GM18517 (cell line): ENCODE results near the gene SEZ6.

Experiments
- ATAC-seq: cut with Tn5 transposase; IDR thresholded peaks from one replicate; pipeline ENCODE4 v1.9.1; 2021; ENCODE audit warnings: mild to moderate bottlenecking, moderate library complexity; ENCODE audit not compliant: unreplicated experiment

The SEZ6 gene

DNA sequence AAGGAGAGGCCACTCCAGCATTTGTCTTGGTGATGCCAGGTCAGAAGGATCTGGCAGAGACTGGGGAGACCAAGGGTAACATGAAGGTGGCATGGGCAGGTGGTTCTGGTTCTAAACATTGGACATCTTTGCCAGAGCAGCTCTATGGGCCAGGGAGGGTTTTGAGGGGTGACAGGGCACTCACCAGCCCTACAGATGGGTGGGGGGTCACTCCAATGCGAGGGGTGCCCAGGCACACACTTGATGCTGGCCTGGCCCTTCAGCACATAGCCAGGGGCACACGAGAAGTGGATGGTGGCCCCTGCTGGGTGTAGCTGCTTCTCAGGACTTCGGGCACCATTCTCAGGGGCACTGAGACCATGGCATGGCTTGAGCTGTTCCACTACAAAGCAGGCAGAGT is 49.0 kb downstream of the SEZ6 start:
- no peak for ATAC-seq

DNA sequence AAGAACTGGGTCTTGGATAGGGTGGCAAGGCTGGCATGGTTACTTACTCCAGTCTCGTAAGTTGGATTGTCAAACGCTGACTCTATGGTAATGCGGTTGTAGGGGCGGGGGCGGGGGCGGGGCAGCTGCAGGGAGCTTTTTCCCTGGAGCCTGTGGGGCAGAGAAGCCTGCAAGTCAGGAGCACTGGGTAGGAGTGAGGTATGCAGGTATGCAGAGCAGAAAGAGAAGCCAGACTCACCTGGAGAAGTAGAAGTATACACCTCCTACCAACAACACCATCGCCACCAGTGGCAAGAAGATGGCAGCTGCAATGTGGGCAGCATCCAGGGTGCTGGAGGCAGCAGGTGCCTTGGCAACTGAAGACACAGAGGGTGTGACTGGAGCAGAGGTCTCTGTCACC is 49.7 kb downstream of the SEZ6 start:
- no peak for ATAC-seq

DNA sequence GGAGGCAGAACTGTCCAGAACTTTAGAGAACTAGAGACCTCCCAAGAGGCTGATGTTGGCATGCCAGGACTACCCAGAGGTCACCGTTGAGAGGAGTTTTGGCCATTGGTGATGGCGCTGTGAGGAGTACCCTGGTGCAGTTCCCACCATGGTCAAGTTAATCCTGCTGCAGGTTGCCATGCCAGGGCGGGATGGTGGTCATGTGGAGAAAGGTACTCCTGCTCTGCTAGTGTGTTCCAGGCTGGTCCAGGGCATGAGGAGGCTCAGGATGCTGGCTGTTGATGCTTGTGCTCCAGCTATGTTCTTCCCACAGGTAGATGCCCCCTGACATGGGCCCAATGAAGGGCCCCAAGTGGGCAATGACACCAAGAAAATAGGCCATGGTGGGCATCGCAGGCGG is 50.4 kb downstream of the SEZ6 start:
- ATAC-seq: no peak

DNA sequence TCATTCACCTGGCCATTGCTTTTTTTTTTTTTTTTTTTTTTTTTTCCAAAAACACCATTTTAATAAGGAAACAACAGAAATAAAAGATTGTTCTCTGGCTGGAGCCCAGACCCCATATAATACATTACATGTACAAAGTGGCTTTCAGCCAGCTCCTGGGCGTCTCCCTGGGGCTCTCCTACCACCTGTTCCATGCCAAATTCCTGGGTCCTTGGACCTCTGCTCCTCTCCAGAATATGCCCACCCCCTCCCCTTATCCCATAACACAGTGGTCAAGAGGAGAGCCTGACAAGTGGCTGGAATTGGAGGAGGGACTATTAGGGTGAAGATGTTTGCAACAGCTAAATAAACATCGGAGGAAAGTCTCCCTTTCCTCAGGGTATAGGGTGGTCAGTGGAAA is 50.9 kb downstream of the SEZ6 start:
- no peak for ATAC-seq

DNA sequence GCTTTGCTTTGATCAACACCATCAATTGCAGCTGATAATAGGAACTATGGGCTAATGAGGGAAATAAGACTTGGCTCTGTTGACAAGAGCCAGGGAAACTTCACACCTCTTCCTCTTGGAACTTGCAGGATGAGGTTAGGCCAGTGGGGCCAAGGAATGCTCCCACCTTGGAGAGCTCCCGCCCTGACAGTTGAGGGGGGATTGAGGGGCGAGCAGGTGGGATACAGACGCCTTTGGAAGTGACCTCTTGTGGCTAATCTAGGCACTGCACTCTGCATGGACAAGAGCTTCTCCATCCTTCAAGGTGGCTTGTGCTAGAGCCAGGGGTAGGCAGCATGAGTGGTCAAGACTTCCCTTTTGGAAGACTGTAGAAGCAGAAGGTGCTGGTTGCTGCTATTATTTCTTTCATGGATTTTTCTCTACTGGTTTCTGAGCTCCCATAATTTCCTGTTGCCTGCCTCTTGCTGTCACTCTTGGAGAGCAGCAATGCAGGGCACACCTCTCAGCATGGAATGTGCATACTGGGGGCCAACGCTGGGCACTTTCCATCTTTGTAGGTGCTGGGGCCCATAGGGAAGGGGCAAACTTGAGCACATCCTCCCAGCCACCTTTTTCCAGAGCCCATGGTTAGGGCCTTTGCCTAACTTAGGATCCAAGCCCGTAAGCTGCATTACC is 52.3 kb downstream of the SEZ6 start:
- ATAC-seq: no peak

DNA sequence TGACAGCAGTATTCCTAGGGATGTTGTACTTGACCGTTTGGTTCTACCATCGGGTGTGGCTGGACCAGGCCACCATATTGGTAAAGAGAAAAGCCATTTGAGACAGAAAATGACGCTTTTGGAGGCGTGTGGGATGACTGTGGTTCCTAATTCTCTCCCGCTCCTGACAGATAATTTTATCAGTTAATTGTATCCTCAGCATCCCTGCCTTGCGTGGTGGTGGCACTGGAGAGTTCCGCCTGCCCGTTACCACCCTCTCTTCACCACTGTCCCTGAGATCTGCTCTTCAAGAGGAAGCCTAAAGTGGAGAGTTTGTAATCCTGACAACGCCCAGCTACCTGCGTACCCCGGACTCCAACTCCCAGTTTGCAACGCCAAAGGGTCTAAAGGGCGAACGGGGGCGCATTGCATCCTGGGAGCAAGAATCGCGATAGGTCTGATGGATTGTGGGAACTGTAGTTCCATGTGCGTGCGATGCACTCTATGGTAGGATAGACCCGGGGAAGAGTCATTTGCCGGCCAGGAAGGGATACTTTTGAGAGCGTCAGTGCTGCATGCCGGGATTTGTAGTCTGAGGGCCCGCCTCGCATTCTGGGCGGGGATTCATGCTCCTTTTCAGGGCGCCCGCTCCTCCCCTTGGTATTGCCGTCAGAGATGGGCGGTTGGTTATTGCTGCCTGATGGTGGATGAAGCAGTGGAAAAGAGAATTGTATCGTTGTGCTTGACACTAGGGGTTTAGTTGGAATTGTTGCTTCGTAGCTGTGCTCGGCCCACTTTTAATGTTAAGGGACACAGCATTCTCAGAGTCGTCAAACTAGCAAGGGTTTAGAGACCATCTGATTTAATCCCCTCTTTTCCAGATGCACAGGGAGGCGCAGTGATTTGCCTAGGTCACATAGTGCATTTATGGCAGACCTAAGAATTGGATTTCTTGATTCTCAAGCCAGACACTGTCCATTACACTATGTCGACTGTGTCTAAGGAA is 53.5 kb downstream of the SEZ6 start:
- ATAC-seq: peak; percentile 67

DNA sequence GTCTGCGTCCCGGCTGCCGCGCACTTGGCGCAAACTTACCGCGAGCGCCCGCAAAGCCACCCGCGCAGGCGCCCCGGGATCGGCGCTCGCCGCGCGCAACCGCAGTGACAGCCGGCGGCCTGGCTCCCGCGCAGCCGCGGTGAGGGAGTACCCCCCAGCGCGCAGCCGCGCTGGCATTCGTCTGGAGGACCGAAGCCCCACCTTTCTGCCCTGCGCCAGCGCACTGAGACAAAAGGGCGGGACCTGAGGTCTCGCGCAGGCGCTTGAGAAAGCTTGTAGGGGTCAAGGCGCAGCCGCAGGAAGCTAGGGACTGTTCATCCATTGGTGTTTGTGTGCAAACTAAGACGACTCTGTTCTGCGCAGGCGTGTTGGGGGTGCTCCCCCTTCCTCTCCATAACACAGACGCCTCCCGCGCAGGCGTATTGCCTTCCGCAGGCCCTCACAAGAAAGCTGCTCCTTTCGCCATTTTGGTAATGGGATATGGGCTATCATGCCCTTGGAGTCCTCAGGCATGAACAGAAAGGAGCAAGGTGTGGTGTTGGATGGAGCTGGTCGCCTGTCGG is 54.3 kb downstream of the SEZ6 start, which contains the start of gene PHF12:
TSS of gene PHF12 (minus strand) at position 91 of the 563 bp plus-strand sequence. CDS start 558 bp downstream, outside the sequence.
- ATAC-seq: peak; percentile 59

DNA sequence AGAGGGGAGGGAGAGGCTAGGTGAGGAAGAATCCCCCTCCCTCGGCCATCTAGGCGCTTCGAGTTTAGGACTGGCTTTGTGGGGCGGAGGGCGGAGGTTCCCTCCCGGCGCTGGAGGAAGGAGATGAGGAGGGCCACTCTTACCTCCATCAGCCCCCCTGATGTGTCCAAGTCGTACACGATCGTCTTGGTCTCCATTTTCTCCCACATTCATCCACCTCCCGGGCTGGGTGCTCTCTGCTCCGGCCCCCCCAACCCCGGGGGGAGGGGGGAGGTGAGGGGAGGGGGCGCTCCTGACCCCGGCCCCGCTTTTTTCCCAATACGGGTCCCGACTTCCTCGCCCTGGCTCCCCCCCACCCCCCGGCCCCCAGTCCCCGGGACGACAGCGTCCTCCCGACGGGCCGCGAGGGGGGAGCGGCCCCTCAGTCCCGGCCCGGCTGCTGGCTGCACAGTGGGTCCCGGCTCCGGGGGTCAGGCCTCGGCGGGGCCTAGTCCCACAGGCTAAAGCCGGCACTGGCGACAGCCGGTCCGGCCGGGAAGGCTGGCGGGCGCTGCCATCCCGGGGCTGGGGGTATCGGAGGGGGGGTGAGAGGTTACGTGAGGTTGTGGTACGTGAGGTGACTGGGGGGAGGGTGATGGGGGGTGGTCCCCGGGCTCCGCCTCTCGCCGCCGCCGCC is 54.9 kb downstream of the SEZ6 start:
- no peak for ATAC-seq

DNA sequence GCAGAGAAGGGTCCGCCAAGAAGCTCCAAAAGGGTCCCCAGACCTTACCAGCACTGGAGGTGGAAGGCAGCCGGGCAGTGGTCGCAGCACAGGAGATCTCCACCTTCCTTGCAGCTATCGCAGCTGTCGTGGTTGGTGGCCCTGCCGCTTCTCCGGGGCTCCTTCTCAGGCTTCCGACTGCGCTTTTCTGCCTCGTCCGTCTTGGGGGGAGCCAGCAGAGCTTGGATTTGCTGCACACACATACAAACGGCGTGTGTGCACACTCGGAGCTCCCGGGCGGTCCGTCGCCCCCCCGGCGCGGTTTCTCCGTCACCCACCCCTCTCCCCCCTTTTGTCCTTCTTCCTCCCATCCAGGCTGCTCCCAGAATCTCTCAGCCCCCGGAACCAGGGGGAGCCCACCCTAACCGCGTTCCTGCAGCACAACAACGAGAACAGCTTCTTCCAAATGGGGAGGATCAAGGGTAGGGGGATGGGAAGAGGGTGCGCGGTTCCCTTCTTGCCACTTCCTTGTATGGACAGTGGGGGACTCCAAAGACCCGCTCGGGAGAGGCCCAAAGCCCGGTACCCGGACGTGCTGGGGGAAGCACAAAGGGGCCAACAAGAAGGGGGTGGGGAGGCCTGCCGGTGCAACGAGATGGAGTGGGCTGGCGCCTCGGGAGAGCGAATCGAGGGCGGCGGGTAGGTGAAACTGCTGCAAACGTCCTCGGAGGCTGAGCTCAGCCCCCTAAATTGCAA is 55.6 kb downstream of the SEZ6 start:
- no peak for ATAC-seq

DNA sequence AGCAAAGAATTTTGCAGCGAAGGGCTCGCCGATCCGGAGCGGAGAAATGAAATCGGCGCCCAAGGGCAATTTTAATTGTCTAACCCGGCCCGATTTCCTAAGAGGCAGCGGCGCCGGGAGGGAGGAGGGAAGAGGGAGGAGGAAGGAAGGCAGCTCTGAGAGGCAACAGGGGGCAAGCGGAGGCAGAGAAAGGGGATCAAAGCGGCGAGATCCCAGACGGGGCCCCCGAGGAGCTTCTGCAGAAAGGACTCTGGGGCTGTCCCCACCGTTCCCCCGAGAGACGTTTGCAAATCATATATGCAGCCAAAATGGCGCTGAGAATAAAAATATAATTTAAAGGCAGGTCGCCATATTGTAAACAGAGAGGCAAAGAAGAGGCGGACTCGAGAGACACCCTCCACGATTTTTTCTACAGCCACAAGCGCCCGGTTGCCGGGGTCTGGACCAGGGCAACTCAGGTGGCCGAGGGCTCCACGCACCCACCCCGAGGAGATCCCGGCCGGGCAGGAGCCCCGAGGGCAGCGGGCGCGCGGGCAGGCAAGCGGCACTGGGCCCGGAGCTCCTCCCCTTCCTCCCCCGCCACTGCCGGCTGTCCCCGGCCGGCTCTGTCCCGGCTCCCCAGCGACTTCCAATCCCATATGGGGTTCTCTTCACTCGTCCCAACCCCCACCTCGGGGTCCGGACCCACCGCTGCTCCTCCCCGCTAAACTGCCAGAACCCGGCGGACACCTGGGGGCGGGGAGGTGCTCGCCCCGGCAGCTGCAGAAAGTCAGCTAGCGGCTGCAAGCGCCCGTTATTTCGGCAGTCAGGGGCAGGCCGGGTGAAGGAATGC is 56.4 kb downstream of the SEZ6 start:
- no peak for ATAC-seq

DNA sequence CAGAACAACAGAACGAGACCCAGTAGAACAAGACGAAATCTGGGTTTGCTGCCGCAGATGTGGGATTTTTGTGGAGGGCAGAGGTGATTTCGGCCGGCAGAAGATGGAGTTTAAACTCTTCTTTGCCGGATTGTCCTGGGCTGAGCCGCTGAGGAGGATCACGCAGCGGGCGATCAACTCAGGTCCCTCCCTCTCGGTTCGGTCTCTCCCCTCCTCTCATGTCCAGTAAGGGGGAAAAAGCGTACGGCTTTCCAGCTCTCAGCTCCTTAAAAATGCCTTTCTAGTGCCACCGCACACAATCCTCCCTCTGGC is 57.0 kb downstream of the SEZ6 start:
- ATAC-seq: no peak

DNA sequence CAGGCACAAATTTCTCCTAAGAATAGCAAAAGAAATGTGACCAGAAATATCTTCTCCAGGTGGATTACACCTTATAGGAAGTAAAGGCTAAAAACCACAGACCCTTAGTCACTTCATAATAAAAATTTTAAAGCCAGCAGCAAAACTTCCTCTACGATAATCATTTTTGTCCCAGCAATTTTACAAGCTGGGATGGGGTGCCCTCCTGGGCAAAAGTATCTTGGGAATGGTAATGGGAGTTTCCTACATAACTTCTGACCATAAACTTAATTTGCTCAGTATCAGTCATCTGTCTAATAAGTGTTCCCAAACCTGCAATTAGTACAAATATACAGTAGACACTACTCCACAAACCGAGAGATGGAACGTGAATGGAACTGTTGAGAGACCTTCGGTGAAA is 57.5 kb downstream of the SEZ6 start:
- ATAC-seq: no peak

DNA sequence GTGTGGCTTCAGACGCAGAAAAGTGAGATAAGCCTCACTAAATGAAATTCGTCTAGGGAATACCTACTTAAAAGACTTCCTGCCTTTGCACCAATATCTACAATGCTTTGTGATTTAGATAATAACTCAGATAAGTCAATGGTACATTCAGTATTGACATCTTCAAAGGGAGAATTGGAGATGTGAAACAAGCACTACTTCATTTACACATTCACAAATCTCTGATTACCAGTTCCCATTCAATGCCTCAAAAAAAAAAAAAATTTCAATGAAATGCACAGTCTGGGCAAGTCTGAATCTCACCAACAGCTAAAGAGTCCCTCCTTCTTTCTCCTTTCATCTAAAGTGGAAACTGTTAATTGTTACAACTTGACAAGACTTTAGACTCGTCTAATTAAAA is 58.2 kb downstream of the SEZ6 start:
- ATAC-seq: no peak

DNA sequence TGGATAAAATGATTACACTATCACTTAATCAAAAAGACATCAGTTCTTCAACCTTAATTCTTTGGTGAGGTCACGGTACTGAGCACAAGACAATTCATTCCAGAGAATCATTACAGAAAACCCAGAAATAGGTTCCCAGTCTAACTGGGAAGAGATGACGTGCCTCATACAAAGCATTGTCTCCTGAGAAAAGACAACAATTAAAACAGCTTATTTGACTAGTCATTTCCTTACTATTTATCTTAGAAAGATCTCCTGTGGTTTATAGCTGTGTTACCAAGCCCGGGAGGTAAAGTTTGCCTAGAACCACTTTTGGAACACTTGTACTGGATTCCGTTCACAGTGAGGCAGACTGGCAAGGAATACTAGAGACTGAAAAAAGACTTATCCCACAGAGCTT is 59.6 kb downstream of the SEZ6 start:
- no peak for ATAC-seq

DNA sequence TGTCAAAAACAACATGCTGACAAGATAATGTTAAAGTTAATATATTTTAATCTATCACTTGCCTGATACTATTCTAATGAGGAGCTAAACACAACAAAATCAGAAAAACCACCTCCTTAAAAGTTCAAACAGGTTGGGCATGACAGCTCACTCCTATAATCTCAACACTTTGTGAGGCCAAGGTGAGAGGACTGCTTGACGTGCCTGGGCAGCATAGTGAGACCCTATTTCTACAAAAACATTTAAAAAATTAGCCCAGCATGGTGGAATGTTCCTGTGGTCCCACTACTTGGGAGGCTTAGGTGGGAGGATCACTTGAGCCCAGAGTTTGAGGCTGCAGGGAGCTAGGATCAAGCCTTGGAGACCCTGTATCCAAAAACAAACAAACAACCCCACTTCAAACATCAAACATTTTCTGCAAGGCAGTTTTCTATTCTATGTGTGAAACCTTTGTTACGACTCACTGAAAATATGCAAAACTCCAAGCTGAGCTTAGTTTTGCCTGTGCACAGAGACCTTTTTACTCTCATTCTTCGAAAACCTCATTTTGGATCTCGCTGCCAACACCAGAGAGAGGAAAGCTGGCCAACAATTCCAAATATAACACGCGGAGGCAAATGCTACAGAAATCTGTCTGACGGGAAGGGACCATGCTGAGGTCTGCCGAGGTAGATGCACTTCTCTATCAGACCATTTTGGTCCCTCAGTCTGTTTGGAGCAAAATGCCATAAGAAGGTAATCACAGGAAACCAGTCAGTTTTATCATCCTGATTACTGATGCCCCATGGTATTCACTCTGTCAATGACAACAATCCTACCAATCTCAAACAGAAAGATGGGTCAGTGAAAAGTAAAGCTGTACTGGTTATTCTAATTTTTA is 60.7 kb downstream of the SEZ6 start:
- no peak for ATAC-seq

DNA sequence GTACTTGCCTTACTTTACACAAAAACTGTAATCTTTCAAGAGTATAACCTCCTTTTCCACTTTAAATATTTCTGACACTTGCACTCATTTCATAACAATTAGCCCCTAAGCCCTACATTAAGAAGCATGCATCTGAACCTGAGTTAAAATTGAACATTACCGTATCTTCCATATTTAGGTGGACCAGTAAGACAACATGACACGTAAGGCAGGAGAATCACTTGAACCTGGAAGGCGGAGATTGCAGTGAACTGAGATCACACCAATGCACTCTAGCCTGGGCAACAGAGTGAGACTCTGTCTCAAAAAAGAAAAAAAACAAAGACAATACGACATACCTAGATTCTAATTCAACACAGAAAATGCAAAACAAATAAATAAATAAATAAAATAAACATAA is 61.5 kb downstream of the SEZ6 start:
- ATAC-seq: no peak

DNA sequence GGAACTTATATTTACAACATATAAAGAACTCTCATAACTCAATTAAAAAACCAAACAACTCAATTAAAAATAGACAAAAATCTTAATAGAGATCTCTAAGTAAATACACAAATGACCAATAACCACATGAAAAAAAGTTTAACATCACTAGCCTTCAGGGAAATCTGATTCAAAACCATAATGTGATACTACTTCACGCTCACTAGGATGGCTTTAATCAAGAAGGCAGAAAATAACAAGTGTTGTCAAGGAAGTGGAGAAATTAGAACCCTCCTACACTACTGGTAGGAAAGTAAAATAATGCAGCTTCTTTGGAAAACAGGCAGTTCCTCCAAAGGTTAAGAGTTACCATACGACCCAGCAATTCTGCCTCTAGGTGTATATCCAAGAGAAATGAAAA is 62.9 kb downstream of the SEZ6 start:
- no peak for ATAC-seq

DNA sequence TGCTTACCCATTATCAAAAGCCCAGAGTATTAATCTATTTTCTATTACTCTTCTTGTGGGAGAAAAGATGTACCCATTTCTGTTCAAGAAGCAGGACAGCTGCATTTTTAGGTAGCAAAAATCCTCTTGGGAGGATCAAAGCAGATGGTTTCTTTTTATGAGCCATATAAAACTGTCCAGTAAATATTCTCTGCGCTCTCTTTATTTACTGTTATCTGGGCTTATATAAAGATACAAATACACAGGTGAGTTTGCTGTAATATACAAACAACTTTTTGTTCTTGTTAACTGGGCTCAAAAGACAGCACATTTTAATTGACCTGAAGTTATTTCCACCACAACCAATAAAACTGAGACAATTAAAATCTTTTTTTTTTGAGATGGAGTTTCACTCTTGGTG is 64.6 kb downstream of the SEZ6 start:
- ATAC-seq: no peak

DNA sequence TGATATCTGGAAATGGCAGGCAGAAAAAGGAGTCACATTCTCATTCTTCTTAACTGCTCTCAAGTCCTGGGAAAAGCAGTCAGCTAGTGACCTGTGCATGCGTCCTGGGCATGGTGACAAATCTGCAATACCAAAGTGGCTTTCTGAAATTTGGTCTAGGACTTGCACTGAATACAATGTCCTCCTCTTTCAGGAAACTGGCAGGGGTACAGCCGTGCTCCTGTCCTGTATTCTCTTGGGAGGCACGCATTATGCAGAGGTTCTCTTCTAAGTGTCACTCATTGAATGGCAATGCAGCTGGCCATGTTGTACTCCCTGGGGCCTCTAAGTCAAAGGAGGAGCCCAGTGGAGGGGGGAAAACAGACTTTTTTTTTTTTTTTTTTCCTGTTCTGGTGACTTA is 65.2 kb downstream of the SEZ6 start:
- no peak for ATAC-seq
